Daoy (cell line): ENCODE measurements around the gene RNF13. TPM values are rescaled to one million over a fixed set of nuclear protein-coding genes. Genes with fewer than 3 reads are reported as not detected.
A peak's percentile ranks its signal among the peaks of the same experiment; 100 is the strongest.

ENCODE experiments used
- DNase-seq: peaks from one replicate; pipeline ENCODE4 v3.0.0-alpha.2; 2015; ENCODE audit warnings: low read depth
- total RNA-seq: library from RNA; depleted of rRNA; stranded (reverse); fragments of >200 nt; shearing (Covaris generic); gene quantifications from 2 replicates; pipeline ENCODE4 v1.2.3, GENCODE V29; 2014; rRNA removed

RNF13 gene
- total RNA-seq, result 39.5 and 40.5 TPM in 2 replicates

DNA sequence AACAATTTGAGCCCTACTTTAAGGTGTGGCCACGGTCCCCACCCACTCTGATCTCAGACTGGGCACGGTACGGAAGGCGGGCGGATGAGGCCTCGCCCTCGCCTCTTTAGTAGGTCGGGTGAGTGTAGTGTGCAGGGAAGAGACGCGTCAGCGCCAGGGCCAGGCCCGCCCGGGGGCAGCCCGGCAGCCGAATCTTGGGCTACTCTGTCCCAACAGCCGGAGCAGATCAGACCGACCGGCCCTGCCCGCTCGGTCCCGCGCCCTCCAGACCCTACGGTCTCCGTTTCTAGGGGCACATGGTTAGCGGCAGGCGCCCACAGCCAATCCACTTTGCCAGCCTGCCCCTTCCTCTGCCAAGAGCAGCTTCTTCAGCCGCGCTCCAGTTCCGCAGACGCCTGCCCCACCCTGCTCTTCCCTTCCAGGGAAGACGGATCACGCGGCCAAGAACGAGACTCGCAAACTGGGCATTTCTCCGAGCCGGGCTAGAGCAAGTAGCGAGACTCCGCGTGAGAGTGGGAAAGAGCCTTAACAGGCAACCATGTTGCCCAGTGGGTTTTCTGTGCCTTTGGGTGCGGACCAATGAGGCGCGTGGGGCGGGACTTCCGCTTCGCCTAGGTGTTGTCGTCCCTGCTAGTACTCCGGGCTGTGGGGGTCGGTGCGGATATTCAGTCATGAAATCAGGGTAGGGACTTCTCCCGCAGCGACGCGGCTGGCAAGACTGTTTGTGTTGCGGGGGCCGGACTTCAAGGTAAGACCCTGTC lies at the start of gene RNF13:
TSS of gene RNF13 (plus strand) at position 610 of the 761 bp plus-strand sequence. CDS start 32,812 bp downstream, outside the sequence.
- peak; percentile 96 for DNase-seq

DNA sequence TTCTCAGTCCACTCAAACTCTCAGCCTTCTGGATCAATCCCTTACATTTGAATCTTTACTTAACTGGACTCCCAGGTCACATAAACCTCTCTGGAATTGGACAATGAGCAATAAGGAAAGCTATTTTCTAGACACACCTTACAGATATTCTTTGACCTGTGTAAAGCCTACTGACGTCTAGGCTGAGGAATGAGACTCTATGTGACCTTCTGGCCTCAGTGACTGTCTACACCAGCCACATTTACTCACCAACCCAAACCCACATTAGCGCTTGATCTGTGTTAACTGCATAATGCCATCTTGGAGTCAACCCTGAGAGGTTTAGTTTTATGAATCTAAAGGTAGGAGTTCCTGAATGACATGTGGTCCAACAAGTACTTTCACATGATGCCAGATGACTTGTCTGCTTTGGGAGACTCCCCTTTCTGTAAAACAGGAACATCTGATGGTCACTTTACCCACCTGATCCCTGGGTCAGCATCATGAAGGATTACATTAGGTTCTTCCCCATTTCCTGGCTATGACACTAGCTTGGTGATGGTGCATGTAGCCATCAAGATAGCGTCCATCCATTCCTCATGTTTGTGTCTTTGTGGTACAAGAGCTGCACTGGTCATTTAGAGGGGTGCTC lies 49.3 kb upstream of the RNF13 start:
- DNase-seq, result no peak

- DNase-seq, result no peak
Measured at GRCh38 chr3:149764302-149764701, 48.7 kb upstream of the RNF13 start.

GRCh38 chr3:149765762-149766334 lies 47.2 kb upstream of the RNF13 start:
- DNase-seq, result no peak

DNA sequence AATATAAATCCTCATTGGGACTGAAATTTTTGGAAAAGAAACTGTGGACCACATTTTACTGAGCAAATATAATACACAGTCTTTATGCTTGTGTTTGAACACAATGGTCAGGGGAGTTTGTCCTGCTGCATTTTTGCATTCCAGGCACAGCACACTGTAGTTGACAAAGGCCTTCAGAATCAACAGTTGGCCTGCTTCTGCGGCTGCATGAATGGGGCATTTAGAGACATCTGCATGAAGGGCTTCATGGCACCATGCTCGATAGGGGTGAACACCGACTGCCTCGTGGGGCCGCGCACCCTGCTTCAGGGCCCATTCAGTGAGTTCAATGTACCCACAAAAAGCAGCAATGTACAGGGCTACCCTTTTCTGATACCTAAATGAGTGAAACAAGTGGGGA lies 45.3 kb upstream of the RNF13 start:
- no peak for DNase-seq

DNA sequence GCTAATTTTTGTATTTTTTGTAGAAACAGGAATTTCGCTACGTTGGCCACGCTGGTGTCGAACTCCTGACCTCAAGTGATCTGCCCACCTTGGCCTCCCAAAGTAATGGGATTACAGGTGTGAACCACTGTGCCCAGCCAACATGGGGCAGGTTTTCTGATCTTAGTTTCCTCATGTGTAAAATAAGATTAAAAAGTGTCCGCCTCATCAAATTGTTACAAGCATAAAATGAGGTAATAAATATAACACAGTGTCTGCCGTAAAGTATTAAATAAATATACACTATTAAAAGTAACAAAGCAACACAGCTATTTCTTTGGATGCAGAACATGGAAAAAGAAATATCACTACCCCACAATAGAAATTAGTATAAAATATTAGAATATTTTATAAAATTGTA lies 44.3 kb upstream of the RNF13 start:
- no peak for DNase-seq

GRCh38 chr3:149770246-149770645 lies 42.8 kb upstream of the RNF13 start:
- DNase-seq, result no peak

DNA sequence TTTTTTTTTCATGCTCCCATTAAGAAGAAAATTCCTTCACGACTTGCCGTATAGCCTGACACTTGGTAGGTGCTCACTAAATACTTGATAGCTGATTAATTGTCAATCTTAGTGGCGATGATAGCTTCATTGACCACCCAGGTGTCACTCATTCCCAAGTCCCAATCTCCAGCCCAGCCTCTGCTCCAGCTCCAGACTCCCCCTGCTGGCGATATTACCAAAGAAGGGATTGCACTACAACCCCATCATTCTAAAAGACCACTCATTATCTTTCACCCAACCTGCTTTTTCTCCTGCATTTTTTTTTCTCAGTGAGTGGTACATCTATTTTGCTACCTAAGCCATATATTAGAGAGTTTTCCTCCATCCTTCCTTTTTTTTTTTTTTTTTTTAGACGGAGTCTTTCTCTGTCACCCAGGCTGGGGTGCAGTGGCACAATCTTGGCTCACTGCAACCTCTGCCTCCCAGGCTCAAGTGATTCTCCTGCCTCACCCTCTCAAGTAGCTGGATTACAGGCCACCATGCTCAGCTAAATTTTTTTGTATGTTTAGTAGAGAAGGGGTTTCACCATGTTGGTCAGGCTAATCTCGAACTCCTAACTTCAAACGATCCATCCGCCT lies 41.3 kb upstream of the RNF13 start:
- peak; percentile 46 for DNase-seq

DNA sequence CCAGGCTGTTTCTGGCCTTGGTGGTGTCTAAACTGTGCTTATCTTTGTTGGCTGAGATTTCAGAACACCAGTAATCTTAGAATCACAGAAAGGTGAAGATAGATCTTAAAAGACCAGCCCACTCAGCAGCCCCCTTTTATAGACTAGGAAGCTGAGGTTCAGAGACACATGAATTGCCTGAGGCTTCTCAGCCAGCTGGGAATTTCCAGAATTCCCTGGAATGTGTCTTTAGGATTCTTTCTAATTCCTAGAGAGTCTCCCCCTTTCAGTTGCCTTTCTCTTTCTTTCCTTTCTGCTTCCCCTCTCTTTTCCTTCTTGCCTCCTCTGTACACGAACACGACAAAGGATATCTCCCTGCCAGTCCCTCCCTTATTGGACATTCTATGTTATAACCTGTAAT lies 40.2 kb upstream of the RNF13 start:
- no peak for DNase-seq

DNA sequence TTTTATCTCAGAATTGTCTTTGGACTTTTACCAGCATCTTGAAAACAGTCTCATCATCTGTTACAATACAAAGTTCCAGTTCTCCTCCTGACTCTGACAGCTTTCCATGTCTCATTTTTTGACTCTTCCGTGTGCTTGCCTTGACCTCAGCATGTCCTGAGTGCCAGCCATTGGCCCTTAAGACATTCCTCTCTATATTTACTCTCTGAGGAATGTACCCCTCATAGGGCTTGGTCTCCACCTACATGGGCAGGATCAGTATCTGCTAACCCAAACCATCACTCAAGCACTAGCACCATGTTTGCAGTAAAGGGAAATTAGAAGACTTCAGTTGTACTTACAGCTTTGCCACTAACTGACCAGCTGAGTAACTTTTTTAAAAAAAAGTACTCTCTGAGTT lies 36.8 kb upstream of the RNF13 start:
- DNase-seq, result no peak

DNA sequence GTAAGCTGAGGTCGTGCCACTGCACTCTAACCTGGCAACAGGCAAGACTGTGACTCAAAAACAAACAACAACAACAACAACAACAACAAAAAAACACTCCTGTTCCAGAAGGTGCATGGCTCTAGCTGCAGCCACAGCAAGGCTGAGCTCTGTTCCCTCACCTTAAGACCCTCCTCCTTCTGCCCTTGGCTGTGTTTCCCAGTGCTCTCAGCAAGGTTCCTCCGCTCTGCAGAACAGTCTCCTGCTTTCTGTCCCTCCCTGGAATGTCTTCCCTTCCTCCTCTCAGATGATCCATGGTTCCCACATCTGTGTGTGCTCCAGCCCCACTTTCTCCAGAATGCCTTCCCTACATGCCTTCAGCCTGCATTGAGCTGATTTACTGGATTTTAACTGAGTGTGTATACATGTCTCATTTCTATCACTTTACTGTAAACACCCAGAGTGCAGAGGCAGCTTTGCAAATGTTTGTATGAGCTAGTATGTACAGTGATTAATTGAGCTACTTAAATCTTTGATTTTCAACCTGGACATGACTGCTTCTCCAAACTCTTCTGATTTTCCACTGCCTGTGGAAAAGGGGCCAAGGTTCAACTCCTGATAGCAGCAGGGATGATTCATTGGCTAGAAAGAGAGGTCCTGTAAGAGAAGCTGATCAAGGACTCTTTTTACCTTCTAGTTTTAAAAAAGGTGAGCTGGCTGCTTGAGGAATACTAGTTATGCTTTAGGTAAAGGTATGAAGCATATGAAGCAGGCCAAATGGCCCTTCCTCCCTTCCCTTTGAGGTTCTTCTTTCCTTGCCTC lies 35.4 kb upstream of the RNF13 start:
- DNase-seq, result no peak

DNA sequence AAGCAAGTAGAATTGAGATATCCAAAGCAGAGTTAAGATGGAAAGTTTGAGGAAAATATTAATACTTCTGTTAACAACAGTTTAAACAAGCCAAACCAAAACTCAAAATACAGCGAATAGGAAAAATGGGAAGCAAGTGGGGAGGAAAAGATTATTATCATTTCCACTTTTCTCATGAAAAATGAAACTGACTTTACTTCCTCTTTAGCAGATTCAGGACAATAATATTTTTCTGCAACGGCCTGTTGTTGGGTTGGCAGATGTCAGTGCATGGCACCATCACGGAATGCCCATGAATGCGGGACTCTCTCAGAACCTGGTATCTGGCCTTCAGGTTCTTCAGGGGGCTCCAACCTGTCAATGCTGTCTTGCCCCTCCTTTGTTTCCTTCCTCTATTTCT lies 31.8 kb upstream of the RNF13 start:
- no peak for DNase-seq

- DNase-seq, result no peak
Measured at GRCh38 chr3:149781741-149782140, 31.3 kb upstream of the RNF13 start.

GRCh38 chr3:149783576-149783975 lies 29.4 kb upstream of the RNF13 start:
- DNase-seq, result peak; percentile 46

GRCh38 chr3:149784064-149784704 lies 28.8 kb upstream of the RNF13 start:
- peak; percentile 13 for DNase-seq

- peak; percentile 33 for DNase-seq
Measured at GRCh38 chr3:149790268-149790667, 22.7 kb upstream of the RNF13 start.

GRCh38 chr3:149790698-149791097 lies 22.3 kb upstream of the RNF13 start:
- no peak for DNase-seq

- no peak for DNase-seq
Measured at GRCh38 chr3:149792452-149793270, 20.4 kb upstream of the RNF13 start, which contains the start of gene ANKUB1. ANKUB1 (minus strand) TSS chr3:149792554; CDS start chr3:149792366, 188 bp downstream.

GRCh38 chr3:149796026-149796425 lies 17.0 kb upstream of the RNF13 start:
- no peak for DNase-seq

- DNase-seq, result no peak
Measured at GRCh38 chr3:149800693-149801092, 12.3 kb upstream of the RNF13 start.
